ENCODE measurements around the gene CHRNA1. TPM values are rescaled to one million over a fixed set of nuclear protein-coding genes. Genes with fewer than 3 reads are reported as not detected.

CHRNA1 gene
- total RNA-seq, 6 donors from 2014 or later = 0.17 TPM; not detected in 5

GRCh38 chr2:174731546-174731945 lies 32.7 kb downstream of the CHRNA1 start:
- no peaks in the 10 kb centered on the region for H3K9me3 ChIP-seq
- no peaks in the 10 kb centered on the region for H3K36me3 ChIP-seq
- DNase-seq = no peak
- H3K4me3 ChIP-seq = no peak overlapping the region
- WGBS, 2 donors = 83 to 87% methylated on average over 7 of the region's 7 CpGs
- H3K4me1 ChIP-seq = peaks cover 8 to 14% (median 10%) of the 10 kb centered on the region in 4 donors
- TF ChIP-seq POLR2AphosphoS5 (IDR thresholded peaks at IDR 0.05) (no peak), EP300 (IDR thresholded peaks at IDR 0.05) (no peak), CTCF (IDR thresholded peaks at IDR 0.05) (no peak), POLR2A (IDR thresholded peaks at IDR 0.05) (no peak)
- peaks cover 0 to 12% (median 6%) of the 10 kb centered on the region in 4 donors for H3K27me3 ChIP-seq
- no peak for ATAC-seq (ENCODE audit: low FRiP score in 2 of 2)
- no peak overlapping the region for H3K27ac ChIP-seq

- ATAC-seq (ENCODE audit: low FRiP score in 2 of 2) = no peak
- DNase-seq = peak in 1 of 2 donors; percentile 27
- no peaks in the 10 kb centered on the region for H3K9me3 ChIP-seq
- TF ChIP-seq POLR2AphosphoS5 (IDR thresholded peaks at IDR 0.05) (no peak), EP300 (IDR thresholded peaks at IDR 0.05) (no peak), CTCF (IDR thresholded peaks at IDR 0.05) (no peak), POLR2A (IDR thresholded peaks at IDR 0.05) (no peak)
- no peak overlapping the region for H3K27ac ChIP-seq
- H3K27me3 ChIP-seq = peaks cover 0 to 12% (median 6%) of the 10 kb centered on the region in 4 donors
- no peak overlapping the region for H3K4me3 ChIP-seq
- 86 to 92% methylated on average over 8 to 12 of the region's 12 CpGs for whole genome bisulfite sequencing, 2 donors
- H3K4me1 ChIP-seq = peaks cover 8 to 14% (median 10%) of the 10 kb centered on the region in 4 donors
- no peaks in the 10 kb centered on the region for H3K36me3 ChIP-seq
Observed at GRCh38 chr2:174730698-174731018, 33.6 kb downstream of the CHRNA1 start.

- ATAC-seq (ENCODE audit: low FRiP score in 2 of 2) (peak in 1 of 2 donors; percentile 82), DNase-seq (peak in 1 of 2 donors; percentile 67)
- Histone ChIP-seq H3K27ac (no peak overlapping the region), H3K4me1 (peaks cover 8 to 14% (median 10%) of the 10 kb centered on the region in 4 donors), H3K36me3 (no peaks in the 10 kb centered on the region), H3K4me3 (peak overlapping the region; percentile 10 to 45 (median 34)), H3K9me3 (no peaks in the 10 kb centered on the region), H3K27me3 (peaks cover 0 to 12% (median 6%) of the 10 kb centered on the region in 4 donors)
- no peak for TF ChIP-seq CTCF (IDR thresholded peaks at IDR 0.05)
- no peak for TF ChIP-seq EP300 (IDR thresholded peaks at IDR 0.05)
- no peak for TF ChIP-seq POLR2AphosphoS5 (IDR thresholded peaks at IDR 0.05)
- no peak for TF ChIP-seq POLR2A (IDR thresholded peaks at IDR 0.05)
- 10 to 20% methylated on average over 16 to 57 of the region's 59 CpGs for WGBS, 2 donors
Observed at GRCh38 chr2:174729797-174730697, 34.2 kb downstream of the CHRNA1 start.

GRCh38 chr2:174728096-174728495 lies 36.2 kb downstream of the CHRNA1 start:
- TF ChIP-seq POLR2AphosphoS5 (IDR thresholded peaks at IDR 0.05) (no peak), CTCF (IDR thresholded peaks at IDR 0.05) (no peak), POLR2A (IDR thresholded peaks at IDR 0.05) (no peak), EP300 (IDR thresholded peaks at IDR 0.05) (no peak)
- Histone ChIP-seq H3K27me3 (peaks cover 0 to 12% (median 6%) of the 10 kb centered on the region in 4 donors), H3K27ac (no peak overlapping the region), H3K4me3 (no peak overlapping the region), H3K4me1 (peaks cover 8 to 14% (median 10%) of the 10 kb centered on the region in 4 donors), H3K36me3 (no peaks in the 10 kb centered on the region), H3K9me3 (no peaks in the 10 kb centered on the region)
- DNase-seq = no peak
- WGBS, 2 donors = 94 to 98% methylated on average over 9 of the region's 9 CpGs
- ATAC-seq (ENCODE audit: low FRiP score in 2 of 2) = no peak
